Smooth muscle cell (in vitro differentiated cells): Measurements from ENCODE around the gene ADPRS. TPM values are rescaled to one million over a fixed set of nuclear protein-coding genes. Genes with fewer than 3 reads are reported as not detected.
A peak's percentile ranks its signal among the peaks of the same experiment; 100 is the strongest.

Source experiments
- DNase-seq: peaks from one replicate; lab custom pipeline; 2025; ENCODE audit not compliant: unreplicated experiment; lab: John Stamatoyannopoulos, UW
- H2AFZ ChIP-seq: fragments of 200-600 bp; sonication (generic); 2 replicates; pipeline ENCODE4 v1.6.0; 2016; ENCODE audit warnings: antibody characterized with exemption, low read depth, mild to moderate bottlenecking
- H3F3A ChIP-seq: fragments of 200-600 bp; sonication (generic); 2 replicates; pipeline ENCODE4 v1.6.0; 2017; ENCODE audit warnings: antibody characterized with exemption, low read depth
- H3K27ac ChIP-seq: fragments of 200-600 bp; sonication (generic); 2 replicates; pipeline ENCODE4 v1.5.1; 2016; ENCODE audit warnings: low read depth, mild to moderate bottlenecking
- H3K27me3 ChIP-seq: fragments of 200-600 bp; sonication (generic); 2 replicates; pipeline ENCODE4 v1.6.1; 2016; ENCODE audit warnings: low read depth, mild to moderate bottlenecking
- H3K36me3 ChIP-seq: fragments of 200-600 bp; sonication (generic); 2 replicates; pipeline ENCODE4 v1.5.1; 2016; ENCODE audit warnings: low read depth
- H3K4me1 ChIP-seq: fragments of 200-600 bp; sonication (generic); 2 replicates; pipeline ENCODE4 v1.5.1; 2016; ENCODE audit warnings: low read depth
- H3K4me2 ChIP-seq: fragments of 200-600 bp; sonication (generic); 2 replicates; pipeline ENCODE4 v1.6.0; 2016; ENCODE audit warnings: mild to moderate bottlenecking
- H3K4me3 ChIP-seq: fragments of 200-600 bp; sonication (generic); 2 replicates; pipeline ENCODE4 v1.5.1; 2016; ENCODE audit warnings: mild to moderate bottlenecking
- H3K79me2 ChIP-seq: fragments of 200-600 bp; sonication (generic); 2 replicates; pipeline ENCODE4 v1.6.0; 2016; ENCODE audit warnings: low read depth, mild to moderate bottlenecking
- H3K9ac ChIP-seq: fragments of 200-600 bp; sonication (generic); 2 replicates; pipeline ENCODE4 v1.6.0; 2016; ENCODE audit warnings: low read depth
- H3K9me3 ChIP-seq: fragments of 200-600 bp; sonication (generic); replicated peaks from 2 replicates; pipeline ENCODE4 v1.5.1; 2016; ENCODE audit warnings: low read depth
- H4K20me1 ChIP-seq: fragments of 200-600 bp; sonication (generic); 2 replicates; pipeline ENCODE4 v1.6.0; 2016; ENCODE audit warnings: low read depth
- CTCF ChIP-seq: fragments of 200-600 bp; sonication (generic); IDR thresholded peaks from 2 replicates; pipeline ENCODE4 v1.5.1; 2017; ENCODE audit warnings: borderline replicate concordance, mild to moderate bottlenecking, antibody characterized with exemption; ENCODE audit not compliant: insufficient read depth, poor library complexity, severe bottlenecking
- WGBS: methylation state at CpG from one replicate; pipeline ENCODE4 v1.1.7; 2016; ENCODE audit warnings: low lambda C conversion rate; 5-methylcytosine and 5-hydroxymethylcytosine counted together
- polyA plus RNA-seq: library from polyadenylated mRNA; unstranded; fragments of >200 nt; fragmentation: Nextera tagmentation; extraction: Ambion mirVana; gene quantifications from 2 replicates; pipeline ENCODE4 v1.2.1, GENCODE V29; 2016
- total RNA-seq: library from RNA; depleted of rRNA; stranded (reverse); fragments of >200 nt; gene quantifications from 2 replicates; pipeline ENCODE4 v1.2.3, GENCODE V29; 2014

The ADPRS gene
- total and polyA plus RNA-seq, 2 experiments from 2014 or later, result 31.0 to 38.8 TPM

- DNase-seq, result no peak
- no peak overlapping the region for H3K4me2 ChIP-seq
- H4K20me1 ChIP-seq, result no peaks in the 10 kb centered on the region
- no peak overlapping the region for H3K4me3 ChIP-seq
- H3K36me3 ChIP-seq, result no peaks in the 10 kb centered on the region
- no peak overlapping the region for H3K9ac ChIP-seq
- H3K27me3 ChIP-seq, result peaks cover 3% of the 10 kb centered on the region
- H3K9me3 ChIP-seq, result no peaks in the 10 kb centered on the region
- no peak overlapping the region for H3K27ac ChIP-seq
- H3F3A ChIP-seq, result no peaks in the 10 kb centered on the region
- H2AFZ ChIP-seq, result no peak overlapping the region
- no peaks in the 10 kb centered on the region for H3K79me2 ChIP-seq
- WGBS, result 91% methylated on average over 21 of the region's 21 CpGs
- TF ChIP-seq CTCF, result no peak
- no peaks in the 10 kb centered on the region for H3K4me1 ChIP-seq
Measured at GRCh38 chr1:36126005-36126716, 37.5 kb downstream of the ADPRS start.

DNA sequence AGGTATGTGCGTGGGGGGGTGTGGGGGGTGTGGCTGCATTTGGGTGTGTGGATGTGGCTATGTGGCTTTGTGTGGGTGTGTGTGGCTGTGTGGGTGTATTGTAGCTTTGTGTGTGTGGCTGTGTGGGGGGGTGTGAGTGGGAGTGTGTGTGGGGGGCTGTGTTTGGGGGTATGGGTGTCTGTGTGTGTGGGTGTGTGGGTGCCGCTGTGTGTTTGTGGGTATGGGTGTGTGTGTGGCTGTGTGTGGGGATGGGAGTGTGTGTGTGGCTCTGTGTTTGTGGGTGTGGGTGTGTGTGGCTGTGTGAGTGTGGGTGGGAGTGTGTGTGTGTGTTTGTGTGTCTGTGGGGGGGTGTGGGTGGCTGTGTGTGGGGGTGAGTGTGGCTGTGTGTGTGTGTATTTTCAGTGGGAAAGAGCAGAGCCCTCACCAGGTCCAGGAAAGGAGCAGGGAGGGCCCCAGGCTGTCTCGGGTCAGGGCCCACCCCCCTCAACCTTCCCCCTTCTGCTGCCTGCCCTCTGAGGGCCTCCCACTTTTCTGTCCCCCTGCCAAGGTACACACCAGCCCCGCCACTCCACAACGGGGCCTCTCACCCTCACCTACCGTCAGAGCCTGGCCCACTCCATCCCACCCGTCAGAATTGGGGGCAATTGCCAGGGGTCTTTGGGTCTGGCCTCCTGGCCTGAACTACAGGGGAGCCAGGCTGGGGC is 38.3 kb downstream of the ADPRS start:
- Histone ChIP-seq H3K4me2 (no peak overlapping the region), H4K20me1 (no peaks in the 10 kb centered on the region), H3K4me1 (no peaks in the 10 kb centered on the region), H3K9ac (no peak overlapping the region), H3K36me3 (no peaks in the 10 kb centered on the region), H3K9me3 (no peaks in the 10 kb centered on the region), H3K27me3 (peaks cover 3% of the 10 kb centered on the region), H3K4me3 (no peak overlapping the region), H3K27ac (no peak overlapping the region), H3F3A (no peaks in the 10 kb centered on the region), H3K79me2 (no peaks in the 10 kb centered on the region), H2AFZ (no peak overlapping the region)
- TF ChIP-seq CTCF, result no peak
- no peak for DNase-seq
- WGBS, result 76% methylated on average over 4 of the region's 7 CpGs

- peaks cover 3% of the 10 kb centered on the region for H3K27me3 ChIP-seq
- no peaks in the 10 kb centered on the region for H3K9me3 ChIP-seq
- no peak for DNase-seq
- H3K27ac ChIP-seq, result peak overlapping the region; percentile 84
- H3K79me2 ChIP-seq, result no peaks in the 10 kb centered on the region
- no peak overlapping the region for H3K4me3 ChIP-seq
- no peaks in the 10 kb centered on the region for H3K36me3 ChIP-seq
- 66% methylated on average over 10 of the region's 11 CpGs for WGBS
- H3K4me1 ChIP-seq, result no peaks in the 10 kb centered on the region
- no peaks in the 10 kb centered on the region for H3F3A ChIP-seq
- peak overlapping the region; percentile 62 for H3K9ac ChIP-seq
- H3K4me2 ChIP-seq, result peak overlapping the region; percentile 40
- no peak for TF ChIP-seq CTCF
- H2AFZ ChIP-seq, result no peak overlapping the region
- H4K20me1 ChIP-seq, result no peaks in the 10 kb centered on the region
Measured at GRCh38 chr1:36128126-36128904, 39.6 kb downstream of the ADPRS start.
